H9 (cell line): Measurements from ENCODE around the gene MAST4. TPM values are rescaled to one million over a fixed set of nuclear protein-coding genes. Genes with fewer than 3 reads are reported as not detected.
A peak's percentile ranks its signal among the peaks of the same experiment; 100 is the strongest.

Experiments
- DNase-seq: peaks from one replicate; pipeline ENCODE4 v3.0.0-alpha.2; 2017
- H2AFZ ChIP-seq: one replicate; pipeline ENCODE4 v1.6.1; 2013; ENCODE audit warnings: mild to moderate bottlenecking, low read length, control low read depth, moderate library complexity
- H2AK5ac ChIP-seq: 2 replicates; pipeline ENCODE4 v1.6.1; 2013; ENCODE audit warnings: low read length, control low read depth, mixed read lengths; ENCODE audit not compliant: insufficient read length
- H2BK120ac ChIP-seq: one replicate; pipeline ENCODE4 v1.6.1; 2013; ENCODE audit warnings: low read depth, mild to moderate bottlenecking, low read length, control low read depth, inconsistent platforms; ENCODE audit not compliant: poor library complexity, severe bottlenecking
- H2BK12ac ChIP-seq: 2 replicates; pipeline ENCODE4 v1.6.1; 2013; ENCODE audit warnings: low read length, control low read depth, mixed read lengths, low read depth; ENCODE audit not compliant: insufficient read length
- H2BK15ac ChIP-seq: 2 replicates; pipeline ENCODE4 v1.6.1; 2013; ENCODE audit warnings: low read depth, low read length, control low read depth
- H2BK20ac ChIP-seq: one replicate; pipeline ENCODE4 v1.6.1; 2013; ENCODE audit warnings: low read depth, mild to moderate bottlenecking, low read length, control low read depth, inconsistent platforms; ENCODE audit not compliant: poor library complexity, severe bottlenecking
- H2BK5ac ChIP-seq: 2 replicates; pipeline ENCODE4 v1.6.1; 2013; ENCODE audit warnings: low read length, control low read depth, mixed read lengths; ENCODE audit not compliant: insufficient read length
- H3K14ac ChIP-seq: 2 replicates; pipeline ENCODE4 v1.6.1; 2013; ENCODE audit warnings: low read length, control low read depth; ENCODE audit not compliant: insufficient read depth
- H3K18ac ChIP-seq: 2 replicates; pipeline ENCODE4 v1.6.1; 2013; ENCODE audit warnings: low read depth, mild to moderate bottlenecking, mixed read lengths, low read length, control low read depth; ENCODE audit not compliant: insufficient read length
- H3K23ac ChIP-seq: 2 replicates; pipeline ENCODE4 v1.6.1; 2013; ENCODE audit warnings: low read length, control low read depth, mixed read lengths, low read depth; ENCODE audit not compliant: insufficient read length
- H3K23me2 ChIP-seq: 2 replicates; pipeline ENCODE4 v1.6.1; 2013; ENCODE audit warnings: low read depth, mild to moderate bottlenecking, mixed read lengths, low read length, control low read depth; ENCODE audit not compliant: insufficient read length, poor library complexity, severe bottlenecking
- H3K27ac ChIP-seq: 2 replicates; pipeline ENCODE4 v1.5.1; 2013; ENCODE audit warnings: low read length, control low read depth, mixed read lengths, low read depth; ENCODE audit not compliant: insufficient read length
- H3K27me3 ChIP-seq: 2 replicates; pipeline ENCODE4 v1.6.1; 2013; ENCODE audit warnings: low read length, control low read depth, inconsistent platforms; ENCODE audit not compliant: insufficient read depth
- H3K4ac ChIP-seq: 2 replicates; pipeline ENCODE4 v1.6.1; 2013; ENCODE audit warnings: low read depth, mild to moderate bottlenecking, control low read depth, inconsistent platforms, low read length, moderate library complexity
- H3K4me1 ChIP-seq: 2 replicates; pipeline ENCODE4 v1.6.1; 2013; ENCODE audit warnings: low read length, control low read depth, inconsistent platforms; ENCODE audit not compliant: insufficient read depth
- H3K4me2 ChIP-seq: 2 replicates; pipeline ENCODE4 v1.6.1; 2013; ENCODE audit warnings: low read length, control low read depth, mixed read lengths; ENCODE audit not compliant: insufficient read length, insufficient read depth
- H3K56ac ChIP-seq: 2 replicates; pipeline ENCODE4 v1.6.1; 2013; ENCODE audit warnings: low read depth, mild to moderate bottlenecking, mixed read lengths, low read length, control low read depth; ENCODE audit not compliant: insufficient read length
- H3K79me1 ChIP-seq: 2 replicates; pipeline ENCODE4 v1.6.1; 2013; ENCODE audit warnings: low read depth, mild to moderate bottlenecking, moderate library complexity, low read length, control low read depth, inconsistent platforms; ENCODE audit not compliant: insufficient read depth, poor library complexity, severe bottlenecking
- H3K79me2 ChIP-seq: 2 replicates; pipeline ENCODE4 v1.6.1; 2013; ENCODE audit warnings: low read length, control low read depth, inconsistent platforms; ENCODE audit not compliant: insufficient read depth
- H3K9ac ChIP-seq: 2 replicates; pipeline ENCODE4 v1.6.1; 2013; ENCODE audit warnings: low read length, control low read depth, mixed read lengths; ENCODE audit not compliant: insufficient read length; ENCODE audit errors: extremely low read depth
- H3K9me3 ChIP-seq: one replicate; pipeline ENCODE4 v1.6.1; 2013; ENCODE audit warnings: low read depth, low read length, inconsistent platforms; ENCODE audit not compliant: control insufficient read depth
- H3T11ph ChIP-seq: one replicate; pipeline ENCODE4 v1.6.1; 2013; ENCODE audit warnings: mild to moderate bottlenecking, low read length, control low read depth, inconsistent platforms
- H4K20me1 ChIP-seq: one replicate; pipeline ENCODE4 v1.6.1; 2013; ENCODE audit not compliant: control insufficient read depth, insufficient read length, insufficient read depth
- H4K5ac ChIP-seq: 2 replicates; pipeline ENCODE4 v1.6.1; 2013; ENCODE audit warnings: low read depth, mild to moderate bottlenecking, mixed read lengths, low read length, control low read depth; ENCODE audit not compliant: insufficient read length
- H4K8ac ChIP-seq: replicated peaks from 2 replicates; pipeline ENCODE4 v1.6.1; 2013; ENCODE audit warnings: low read length, control low read depth, mixed read lengths, low read depth; ENCODE audit not compliant: insufficient read length
- H4K91ac ChIP-seq: 2 replicates; pipeline ENCODE4 v1.6.1; 2013; ENCODE audit warnings: low read depth, mild to moderate bottlenecking, moderate library complexity, mixed read lengths, low read length, control low read depth; ENCODE audit not compliant: insufficient read length
- H3K27ac Mint-ChIP-seq, 3 experiments: 2 replicates in 2 of 3; 3 replicates in 1 of 3; pipeline ENCODE4 v1.8.0; 2020 to 2021; ENCODE audit warnings: mixed read lengths in 3 of 3, mild to moderate bottlenecking in 1 of 3, moderate library complexity in 1 of 3
- H3K27me3 Mint-ChIP-seq: 2 replicates; pipeline ENCODE4 v1.8.0; 2021; ENCODE audit warnings: low read depth, mild to moderate bottlenecking, moderate library complexity, mixed read lengths
- H3K36me3 Mint-ChIP-seq, 3 experiments: 2 replicates in 2 of 3; 3 replicates in 1 of 3; pipeline ENCODE4 v1.8.0; 2020 to 2021; ENCODE audit warnings: low read depth in 3 of 3, mixed read lengths in 3 of 3; ENCODE audit not compliant: insufficient read depth in 1 of 3
- H3K4me1 Mint-ChIP-seq, 2 experiments: 2 replicates each; pipeline ENCODE4 v1.8.0; 2020; ENCODE audit warnings: mixed read lengths in 2 of 2
- H3K4me3 Mint-ChIP-seq, 2 experiments: 2 replicates in 1 of 2; 3 replicates in 1 of 2; pipeline ENCODE4 v1.8.0; 2020 to 2021; ENCODE audit warnings: mild to moderate bottlenecking in 2 of 2, mixed read lengths in 2 of 2, moderate library complexity in 1 of 2
- H3K9me3 Mint-ChIP-seq, 2 experiments: 2 replicates in 1 of 2; 3 replicates in 1 of 2; pipeline ENCODE4 v1.8.0; 2020; ENCODE audit warnings: mild to moderate bottlenecking in 2 of 2, mixed read lengths in 2 of 2, moderate library complexity in 1 of 2
- WGBS: extraction: QIAGEN DNeasy Blood & Tissue Kit; methylation state at CpG from one replicate; pipeline ENCODE4 v1.1.7; 2013; ENCODE audit warnings: missing lambda C conversion rate, low lambda C conversion rate, mixed read lengths; ENCODE audit not compliant: insufficient read length; ENCODE audit errors: extremely low coverage; 5-methylcytosine and 5-hydroxymethylcytosine counted together
- total RNA-seq: library from RNA; stranded (reverse); gene quantifications from 2 replicates; pipeline ENCODE4 v1.2.1, GENCODE V29; 2021
- TF ChIP-seq, protein P1 (sequence below): fragments of 200-600 bp; sonication (generic); conservative IDR thresholded peaks from 3 replicates; pipeline ENCODE4 v1.8.0; 2021; ENCODE audit warnings: antibody characterized with exemption, mild to moderate bottlenecking

The MAST4 gene
- total RNA-seq, 1 experiment from 2014 or later: 3.7 TPM

DNA sequence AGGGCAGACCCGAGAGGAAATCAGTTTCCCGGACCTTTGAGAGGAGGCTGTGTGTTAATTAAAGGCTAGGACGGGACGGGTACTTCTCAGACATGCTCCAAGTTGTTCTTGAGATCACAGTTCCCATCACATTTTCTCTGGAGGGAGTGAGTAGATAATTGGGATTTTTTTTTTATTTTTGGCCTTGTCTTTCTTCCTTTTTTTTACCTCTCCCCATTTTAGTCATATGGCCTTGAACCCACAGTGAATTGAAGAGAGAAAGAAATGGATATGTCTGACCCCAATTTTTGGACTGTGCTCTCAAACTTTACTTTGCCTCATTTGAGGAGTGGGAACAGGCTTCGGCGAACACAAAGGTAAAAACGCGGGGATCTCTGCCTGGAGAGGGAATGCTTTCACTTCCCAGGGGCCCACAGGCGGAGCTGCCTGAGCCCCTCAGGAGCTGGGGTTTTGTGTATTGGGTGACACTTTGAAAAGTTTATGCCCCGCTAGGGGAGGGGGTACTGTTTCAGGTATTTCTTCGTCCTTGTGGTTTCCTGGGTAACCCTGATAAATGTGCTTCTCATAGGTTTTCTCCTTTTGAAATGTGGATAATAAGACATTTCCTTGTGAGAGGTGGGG lies 408.6 kb downstream of the MAST4 start:
- Histone ChIP-seq H4K8ac (no peak overlapping the region), H3K23me2 (peaks cover 14% of the 10 kb centered on the region), H3K27ac (peak overlapping the region; percentile 1), H2BK5ac (no peak overlapping the region), H3K4ac (no peak overlapping the region), H2BK15ac (no peak overlapping the region), H3K79me1 (no peaks in the 10 kb centered on the region), H3K27me3 (no peaks in the 10 kb centered on the region), H2AFZ (peak overlapping the region; percentile 69), H3K23ac (no peak overlapping the region), H2BK120ac (no peak overlapping the region), H3K9me3 (no peaks in the 10 kb centered on the region), H3K9ac (peak overlapping the region; percentile 85), H2BK20ac (no peak overlapping the region), H4K5ac (no peak overlapping the region), H3K79me2 (no peaks in the 10 kb centered on the region), H3K4me2 (peak overlapping the region; percentile 56), H3K56ac (peak overlapping the region; percentile 22), H4K20me1 (no peaks in the 10 kb centered on the region), H3T11ph (no peak overlapping the region), H4K91ac (no peak overlapping the region), H3K14ac (peak overlapping the region; percentile 52; the same call in 1 of the 2 replicates), H2BK12ac (no peak overlapping the region), H3K18ac (peak overlapping the region; percentile 15), H2AK5ac (no peak overlapping the region), H3K4me1 (no peaks in the 10 kb centered on the region; the same call in 1 of the 2 replicates)
- peak overlapping the region; percentile 85 to 92 for H3K4me3 Mint-ChIP-seq
- no peaks in the 10 kb centered on the region for H3K36me3 Mint-ChIP-seq
- H3K27ac Mint-ChIP-seq: peak overlapping the region; percentile 82 to 88 (median 82)
- peak; percentile 32 for DNase-seq
- no peaks in the 10 kb centered on the region for H3K9me3 Mint-ChIP-seq
- peaks cover 18 to 21% of the 10 kb centered on the region in 2 experiments for H3K4me1 Mint-ChIP-seq
- H3K27me3 Mint-ChIP-seq: peaks cover 3% of the 10 kb centered on the region; the same call in 1 of the 2 replicates
- TF ChIP-seq, protein P1, sequence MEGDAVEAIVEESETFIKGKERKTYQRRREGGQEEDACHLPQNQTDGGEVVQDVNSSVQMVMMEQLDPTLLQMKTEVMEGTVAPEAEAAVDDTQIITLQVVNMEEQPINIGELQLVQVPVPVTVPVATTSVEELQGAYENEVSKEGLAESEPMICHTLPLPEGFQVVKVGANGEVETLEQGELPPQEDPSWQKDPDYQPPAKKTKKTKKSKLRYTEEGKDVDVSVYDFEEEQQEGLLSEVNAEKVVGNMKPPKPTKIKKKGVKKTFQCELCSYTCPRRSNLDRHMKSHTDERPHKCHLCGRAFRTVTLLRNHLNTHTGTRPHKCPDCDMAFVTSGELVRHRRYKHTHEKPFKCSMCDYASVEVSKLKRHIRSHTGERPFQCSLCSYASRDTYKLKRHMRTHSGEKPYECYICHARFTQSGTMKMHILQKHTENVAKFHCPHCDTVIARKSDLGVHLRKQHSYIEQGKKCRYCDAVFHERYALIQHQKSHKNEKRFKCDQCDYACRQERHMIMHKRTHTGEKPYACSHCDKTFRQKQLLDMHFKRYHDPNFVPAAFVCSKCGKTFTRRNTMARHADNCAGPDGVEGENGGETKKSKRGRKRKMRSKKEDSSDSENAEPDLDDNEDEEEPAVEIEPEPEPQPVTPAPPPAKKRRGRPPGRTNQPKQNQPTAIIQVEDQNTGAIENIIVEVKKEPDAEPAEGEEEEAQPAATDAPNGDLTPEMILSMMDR: no peak
- no CpG with 5 or more reads among the region's 11 CpGs for WGBS
